ENCODE measurements around the gene KRTAP10-1.
A peak's percentile ranks its signal among the peaks of the same experiment; 100 is the strongest.
"Not testable (repeated sequence)": the region's sequence is repeated elsewhere in the genome, so short reads cannot be mapped to it uniquely, and the experiment has no call there.

Gene KRTAP10-1

GRCh38 chr21:44514746-44515358 lies 25.1 kb downstream of the KRTAP10-1 start:
- DNase-seq, result no peak

- DNase-seq, result no peak
Observed at GRCh38 chr21:44514218-44514520, 25.8 kb downstream of the KRTAP10-1 start.

GRCh38 chr21:44513389-44514217 lies 26.4 kb downstream of the KRTAP10-1 start:
- DNase-seq, result no peak

DNA sequence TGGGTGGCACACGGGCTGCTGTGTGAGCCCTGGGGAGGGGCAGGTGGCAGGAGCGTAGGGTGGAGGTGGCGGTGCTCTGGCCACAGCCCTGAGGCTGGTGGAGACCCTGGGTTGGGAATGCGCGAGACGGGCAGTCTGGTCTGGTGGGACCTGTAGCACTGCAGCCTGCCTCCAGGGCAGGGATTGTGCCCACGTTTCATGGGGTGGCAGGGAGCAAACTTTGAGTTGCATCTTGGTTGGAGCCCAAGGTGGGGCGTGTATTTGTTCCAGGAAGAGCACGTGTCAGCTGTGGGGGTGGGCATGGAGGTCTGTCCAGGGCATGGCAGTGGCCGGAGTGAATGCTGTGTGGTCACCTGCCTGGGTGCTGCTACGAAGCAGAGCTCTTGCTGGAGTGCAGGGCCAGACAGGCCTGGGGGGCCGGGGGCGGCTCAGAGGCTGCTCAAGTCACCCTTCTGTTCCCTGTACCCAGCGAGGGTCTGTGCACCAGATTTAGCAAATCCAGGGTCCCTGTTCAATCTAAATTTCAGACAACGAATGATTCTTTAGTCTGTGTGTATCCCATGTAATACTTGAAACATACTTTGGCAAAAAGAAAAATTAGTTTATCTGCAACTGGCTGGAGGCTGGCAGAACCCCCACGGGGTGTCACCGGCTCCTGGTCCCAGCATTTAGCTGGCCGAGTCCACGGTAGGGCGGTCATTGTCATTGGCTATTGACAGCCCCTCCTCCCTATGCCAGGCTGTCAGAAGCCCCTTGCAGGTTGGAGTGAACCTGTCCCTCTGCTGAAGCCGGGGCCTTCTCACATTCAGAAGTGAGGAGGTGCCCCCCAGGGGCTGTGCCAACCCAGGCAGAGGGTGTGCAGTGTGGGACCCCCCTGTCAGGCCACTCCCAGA lies 27.3 kb downstream of the KRTAP10-1 start:
- DNase-seq, result no peak

- no peak for DNase-seq
Observed at GRCh38 chr21:44511938-44512275, 28.1 kb downstream of the KRTAP10-1 start.

DNA sequence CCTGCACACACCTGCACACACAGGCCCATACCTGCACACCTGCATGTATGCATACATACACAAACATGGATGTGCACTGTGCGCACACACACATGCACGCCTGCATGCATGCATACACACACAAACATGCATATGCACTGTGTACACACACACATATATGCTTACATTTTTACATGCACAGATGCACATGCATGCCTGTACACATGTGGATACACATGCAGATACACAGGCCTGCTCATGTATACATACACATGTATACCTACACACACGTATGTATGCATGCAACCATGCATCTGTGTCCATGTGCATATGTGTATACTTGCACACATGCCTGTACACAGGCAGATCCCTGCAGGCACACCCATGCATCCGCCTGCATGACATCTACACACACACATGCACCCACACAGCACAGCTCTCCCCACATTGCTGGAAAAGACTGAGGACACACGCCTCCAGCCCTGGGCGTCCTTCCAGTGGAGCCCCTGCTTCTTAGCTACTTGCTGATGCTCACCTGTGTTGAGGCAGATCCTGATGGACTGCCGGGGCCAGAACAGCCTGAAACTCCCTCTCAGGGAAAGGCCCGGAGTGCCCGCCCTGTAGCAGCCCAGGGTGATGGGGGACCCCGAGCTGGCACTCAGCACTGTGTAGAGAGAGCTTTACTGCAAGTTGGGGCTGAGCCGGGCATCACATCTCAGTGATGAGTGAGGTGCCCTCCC lies 28.6 kb downstream of the KRTAP10-1 start:
- DNase-seq, result no peak

GRCh38 chr21:44510508-44511218 lies 29.3 kb downstream of the KRTAP10-1 start:
- DNase-seq, result peak; percentile 80

GRCh38 chr21:44510109-44510507 lies 29.9 kb downstream of the KRTAP10-1 start:
- no peak for DNase-seq

DNA sequence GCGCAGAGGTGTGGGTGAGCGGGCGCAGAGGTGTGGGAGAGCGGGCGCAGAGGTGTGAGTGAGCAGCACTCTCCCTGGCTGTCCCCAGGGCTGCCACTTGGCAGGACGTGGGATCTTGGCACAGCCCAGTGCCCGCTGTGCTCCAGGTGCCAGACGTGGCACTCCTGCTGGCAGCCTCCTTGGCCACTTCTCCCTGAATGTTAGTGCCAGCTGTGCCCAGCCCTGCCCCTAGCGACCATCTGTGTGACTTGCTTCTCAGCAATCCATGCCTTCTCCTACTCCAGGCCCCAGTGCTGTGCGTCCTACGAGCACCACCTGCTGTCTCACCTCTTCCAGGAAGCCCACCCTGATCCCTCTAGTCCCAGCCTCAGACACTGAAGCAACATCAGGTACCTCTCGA lies 30.5 kb downstream of the KRTAP10-1 start:
- no peak for DNase-seq

GRCh38 chr21:44508711-44509445 lies 31.1 kb downstream of the KRTAP10-1 start:
- DNase-seq, result no peak

DNA sequence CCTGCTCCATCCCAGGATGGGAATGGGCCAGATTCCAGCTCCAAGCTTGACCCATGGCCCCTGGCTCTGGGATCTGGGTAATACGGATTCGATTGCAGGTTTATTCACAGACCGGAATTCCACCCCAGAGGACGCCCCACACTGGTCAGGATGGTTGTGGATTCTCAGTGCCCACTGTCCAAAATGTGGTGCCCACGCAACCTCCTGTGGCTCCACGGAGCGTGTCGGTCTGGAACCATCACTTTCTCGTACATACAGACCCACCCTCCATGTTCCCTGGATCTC lies 31.6 kb downstream of the KRTAP10-1 start:
- no peak for DNase-seq

- no peak for DNase-seq
Observed at GRCh38 chr21:44507673-44508425, 32.1 kb downstream of the KRTAP10-1 start.

DNA sequence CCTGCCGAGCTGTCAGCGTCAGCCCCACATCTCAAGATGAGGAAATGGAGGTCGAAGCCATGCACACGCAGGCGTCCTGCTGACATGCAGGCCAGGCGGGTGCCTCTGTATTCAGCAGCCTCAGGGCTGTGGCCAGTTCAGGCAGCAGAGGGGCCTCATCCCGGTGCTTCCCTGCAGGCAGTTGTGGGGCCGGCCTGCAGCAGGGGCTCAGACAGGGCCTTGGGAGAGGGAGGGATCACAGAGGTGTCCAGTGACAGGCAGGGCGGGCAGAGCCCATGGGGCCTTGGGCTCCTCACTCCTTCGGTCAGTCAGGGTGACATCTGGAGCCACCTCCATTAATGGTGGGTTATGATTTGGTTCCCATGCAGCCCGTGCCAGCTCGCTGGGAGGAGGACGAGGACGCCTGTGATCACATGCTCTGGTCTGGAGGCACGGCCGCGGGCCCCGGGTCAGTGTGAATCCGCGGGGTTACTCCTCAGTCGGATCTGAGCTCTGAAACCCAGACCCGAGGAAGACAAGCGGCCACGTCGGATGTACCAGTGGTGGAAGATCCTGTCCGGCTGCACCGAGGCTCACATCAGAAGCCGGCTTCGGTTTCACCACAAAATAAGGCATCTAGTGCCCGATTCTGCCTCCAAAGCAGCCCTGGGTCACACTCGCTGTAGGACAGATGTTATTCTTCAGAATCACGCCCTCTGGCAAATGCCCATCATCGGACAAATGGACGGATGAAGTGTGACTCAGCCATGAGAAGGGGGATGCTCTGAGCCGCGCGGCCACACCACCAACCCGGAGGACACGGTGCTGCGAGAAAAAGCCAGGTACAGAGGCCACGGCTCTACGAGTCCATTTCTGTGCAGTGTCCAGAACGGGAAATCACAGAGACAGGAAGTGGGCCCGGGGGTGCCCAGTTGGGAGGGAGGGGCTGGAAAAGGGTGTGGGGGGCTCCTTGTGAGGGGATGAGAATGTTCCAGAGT lies 33.4 kb downstream of the KRTAP10-1 start:
- DNase-seq, result no peak

DNA sequence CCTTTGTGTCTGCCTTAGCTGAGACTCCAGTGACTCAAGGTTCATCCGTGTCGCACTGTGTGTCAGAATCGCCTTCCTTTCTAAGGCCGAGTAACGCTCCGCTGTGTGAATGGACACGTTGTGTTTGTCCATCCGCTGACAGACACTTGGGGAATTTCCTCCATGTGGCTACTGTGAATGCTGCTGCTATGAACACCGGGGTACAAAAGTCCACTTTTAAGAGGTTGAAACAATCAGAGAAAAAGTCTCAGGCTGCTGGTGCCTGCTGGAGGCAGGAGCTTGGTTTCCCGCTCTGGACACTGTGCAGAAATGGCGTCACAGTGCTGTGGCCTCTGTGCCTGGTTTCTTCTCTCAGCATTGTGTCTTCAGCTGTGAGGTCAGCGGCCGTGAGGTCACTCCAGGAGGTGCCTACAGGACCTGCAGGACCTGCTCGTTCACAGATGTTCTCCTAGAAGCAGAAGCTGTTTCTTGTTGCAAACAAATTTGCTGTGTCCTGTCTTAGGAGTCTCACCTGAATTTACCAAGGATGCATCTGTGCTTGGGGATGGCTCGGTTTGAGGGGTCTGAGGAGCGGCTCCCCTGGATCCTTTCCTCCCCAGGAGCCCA lies 34.2 kb downstream of the KRTAP10-1 start:
- DNase-seq, result no peak

DNA sequence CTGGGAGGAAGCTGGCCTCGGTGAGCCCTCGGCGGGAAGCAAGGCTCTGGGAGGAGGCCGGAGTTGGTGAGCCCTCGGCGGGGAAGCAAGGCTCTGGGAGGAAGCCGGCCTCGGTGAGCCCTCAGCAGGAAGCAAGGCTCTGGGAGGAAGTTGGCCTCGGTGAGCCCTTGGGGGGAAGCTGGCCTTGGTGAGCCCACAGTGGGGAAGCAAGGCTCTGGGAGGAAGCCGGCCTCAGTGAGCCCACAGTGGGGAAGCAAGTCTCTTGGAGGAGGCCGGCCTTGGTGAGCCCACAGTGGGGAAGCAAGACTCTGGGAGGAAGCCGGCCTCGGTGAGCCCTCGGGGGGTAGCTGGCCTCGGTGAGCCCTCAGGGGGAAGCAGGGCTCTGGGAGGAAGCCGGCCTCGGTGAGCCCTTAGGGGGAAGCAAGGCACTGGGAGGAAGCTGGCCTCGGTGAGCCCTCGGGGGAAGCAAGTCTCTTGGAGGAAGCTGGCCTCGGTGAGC lies 36.0 kb downstream of the KRTAP10-1 start:
- no peak for DNase-seq

DNA sequence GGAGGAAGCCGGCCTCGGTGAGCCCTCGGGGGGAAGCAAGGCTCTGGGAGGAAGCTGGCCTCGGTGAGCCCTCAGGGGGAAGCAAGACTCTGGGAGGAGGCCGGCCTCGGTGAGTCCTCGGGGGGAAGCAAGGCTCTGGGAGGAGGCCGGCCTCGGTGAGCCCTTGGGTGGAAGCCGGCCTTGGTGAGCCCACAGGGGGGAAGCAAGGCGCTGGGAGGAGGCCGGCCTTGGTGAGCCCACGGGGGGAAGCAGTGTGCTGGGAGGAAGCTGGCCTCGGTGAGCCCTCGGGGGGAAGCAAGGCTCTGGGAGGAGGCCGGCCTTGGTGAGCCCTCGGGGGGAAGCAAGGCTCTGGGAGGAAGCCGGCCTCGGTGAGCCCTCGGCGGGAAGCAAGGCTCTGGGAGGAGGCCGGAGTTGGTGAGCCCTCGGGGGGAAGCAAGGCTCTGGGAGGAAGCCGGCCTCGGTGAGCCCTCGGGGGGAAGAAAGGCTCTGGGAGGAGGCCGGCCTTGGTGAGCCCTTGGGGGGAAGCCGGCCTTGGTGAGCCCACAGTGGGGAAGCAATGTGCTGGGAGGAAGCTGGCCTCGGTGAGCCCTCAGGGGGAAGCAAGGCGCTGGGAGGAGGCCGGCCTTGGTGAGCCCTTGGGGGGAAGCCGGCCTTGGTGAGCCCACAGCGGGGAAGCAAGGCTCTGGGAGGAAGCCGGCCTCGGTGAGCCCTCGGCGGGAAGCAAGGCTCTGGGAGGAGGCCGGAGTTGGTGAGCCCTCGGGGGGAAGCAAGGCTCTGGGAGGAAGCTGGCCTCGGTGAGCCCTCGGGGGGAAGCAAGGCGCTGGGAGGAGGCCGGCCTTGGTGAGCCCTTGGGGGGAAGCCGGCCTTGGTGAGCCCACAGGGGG lies 36.7 kb downstream of the KRTAP10-1 start:
- DNase-seq, result not testable (repeated sequence)

- DNase-seq, result no peak
Observed at GRCh38 chr21:44502171-44502958, 37.6 kb downstream of the KRTAP10-1 start.

Data from effector CD4-positive, alpha-beta T cell (primary cell).